Stimulated activated CD4-positive, alpha-beta T cell treated with anti-CD3 and anti-CD28 coated beads, Interleukin-4, amount 100 ng/mL, for 4 hours (primary cell): ENCODE data around the gene DBH.
"Not testable (repeated sequence)": the region's sequence is repeated elsewhere in the genome, so short reads cannot be mapped to it uniquely, and the experiment has no call there.

Source experiments
- DNase-seq, 2 experiments: peaks; one replicate each; pipeline ENCODE4 v3.0.0-alpha.2; 2020

DBH gene

GRCh38 chr9:133669182-133669801 lies 33.1 kb downstream of the DBH start:
- DNase-seq: no peak

GRCh38 chr9:133670466-133670865 lies 34.3 kb downstream of the DBH start:
- DNase-seq: no peak

- no peak for DNase-seq
Observed at GRCh38 chr9:133671371-133671770, 35.2 kb downstream of the DBH start.

GRCh38 chr9:133672503-133673257 lies 36.5 kb downstream of the DBH start:
- no peak for DNase-seq

GRCh38 chr9:133673258-133673655 lies 37.1 kb downstream of the DBH start:
- DNase-seq: no peak

GRCh38 chr9:133674091-133674490 lies 37.9 kb downstream of the DBH start:
- DNase-seq: no peak

- DNase-seq: not testable (repeated sequence)
Observed at GRCh38 chr9:133675796-133676195, 39.6 kb downstream of the DBH start.

GRCh38 chr9:133676450-133676849 lies 40.3 kb downstream of the DBH start:
- no peak for DNase-seq

GRCh38 chr9:133677126-133678010 lies 41.2 kb downstream of the DBH start:
- DNase-seq: peak in 1 of 2 experiments; percentile 44

GRCh38 chr9:133679056-133679455 lies 42.9 kb downstream of the DBH start:
- DNase-seq: no peak

GRCh38 chr9:133679466-133680061 lies 43.4 kb downstream of the DBH start:
- no peak for DNase-seq

- no peak for DNase-seq
Observed at GRCh38 chr9:133680250-133680975, 44.2 kb downstream of the DBH start.

GRCh38 chr9:133680976-133681657 lies 45.0 kb downstream of the DBH start:
- DNase-seq: no peak

- DNase-seq: no peak
Observed at GRCh38 chr9:133681658-133682306, 45.6 kb downstream of the DBH start.

GRCh38 chr9:133682818-133683585 lies 46.8 kb downstream of the DBH start:
- no peak for DNase-seq

- peak; percentile 37 to 52 for DNase-seq
Observed at GRCh38 chr9:133683586-133684120, 47.5 kb downstream of the DBH start.

GRCh38 chr9:133684121-133684935 lies 48.2 kb downstream of the DBH start:
- no peak for DNase-seq

- DNase-seq: no peak
Observed at GRCh38 chr9:133684936-133685361, 48.8 kb downstream of the DBH start.
